22Rv1 (cell line): ENCODE data around the gene NANOG.
"Not testable (repeated sequence)": the region's sequence is repeated elsewhere in the genome, so short reads cannot be mapped to it uniquely, and the experiment has no call there.

Source experiments
- H3K27ac ChIP-seq: fragments of 450-650 bp; 2 replicates; pipeline ENCODE4 v1.5.1; 2017
- ZFX ChIP-seq: fragments of 450-650 bp; IDR thresholded peaks from 2 replicates; pipeline ENCODE4 v1.6.1; 2017; ENCODE audit warnings: antibody characterized with exemption, borderline replicate concordance
- TF ChIP-seq, protein P1 (sequence below): fragments of 450-650 bp; IDR thresholded peaks from 2 replicates; pipeline ENCODE4 v1.5.1; 2017; ENCODE audit warnings: mild to moderate bottlenecking

The NANOG gene

DNA sequence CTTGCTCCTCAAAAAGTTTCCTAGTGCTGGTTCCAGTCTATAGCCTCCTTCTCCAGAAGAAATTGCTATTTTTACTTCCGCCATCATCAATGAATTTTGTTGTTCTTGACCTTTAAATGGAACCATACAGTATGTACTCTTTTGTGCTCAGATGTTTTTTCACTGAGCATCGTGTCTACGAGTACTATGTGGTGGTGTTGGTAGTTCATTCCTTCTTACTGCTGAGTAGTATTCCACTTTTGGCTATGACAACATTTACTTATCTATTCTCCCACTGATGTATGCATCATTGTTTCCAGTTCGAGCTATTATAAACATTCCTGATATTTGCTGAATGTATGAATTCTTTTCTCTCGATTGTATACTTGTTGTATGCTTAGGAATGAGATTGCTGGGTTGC lies 54.9 kb downstream of the NANOG start:
- TF ChIP-seq, protein P1, sequence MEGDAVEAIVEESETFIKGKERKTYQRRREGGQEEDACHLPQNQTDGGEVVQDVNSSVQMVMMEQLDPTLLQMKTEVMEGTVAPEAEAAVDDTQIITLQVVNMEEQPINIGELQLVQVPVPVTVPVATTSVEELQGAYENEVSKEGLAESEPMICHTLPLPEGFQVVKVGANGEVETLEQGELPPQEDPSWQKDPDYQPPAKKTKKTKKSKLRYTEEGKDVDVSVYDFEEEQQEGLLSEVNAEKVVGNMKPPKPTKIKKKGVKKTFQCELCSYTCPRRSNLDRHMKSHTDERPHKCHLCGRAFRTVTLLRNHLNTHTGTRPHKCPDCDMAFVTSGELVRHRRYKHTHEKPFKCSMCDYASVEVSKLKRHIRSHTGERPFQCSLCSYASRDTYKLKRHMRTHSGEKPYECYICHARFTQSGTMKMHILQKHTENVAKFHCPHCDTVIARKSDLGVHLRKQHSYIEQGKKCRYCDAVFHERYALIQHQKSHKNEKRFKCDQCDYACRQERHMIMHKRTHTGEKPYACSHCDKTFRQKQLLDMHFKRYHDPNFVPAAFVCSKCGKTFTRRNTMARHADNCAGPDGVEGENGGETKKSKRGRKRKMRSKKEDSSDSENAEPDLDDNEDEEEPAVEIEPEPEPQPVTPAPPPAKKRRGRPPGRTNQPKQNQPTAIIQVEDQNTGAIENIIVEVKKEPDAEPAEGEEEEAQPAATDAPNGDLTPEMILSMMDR: no peak
- TF ChIP-seq ZFX: no peak
- H3K27ac ChIP-seq: no peak overlapping the region

DNA sequence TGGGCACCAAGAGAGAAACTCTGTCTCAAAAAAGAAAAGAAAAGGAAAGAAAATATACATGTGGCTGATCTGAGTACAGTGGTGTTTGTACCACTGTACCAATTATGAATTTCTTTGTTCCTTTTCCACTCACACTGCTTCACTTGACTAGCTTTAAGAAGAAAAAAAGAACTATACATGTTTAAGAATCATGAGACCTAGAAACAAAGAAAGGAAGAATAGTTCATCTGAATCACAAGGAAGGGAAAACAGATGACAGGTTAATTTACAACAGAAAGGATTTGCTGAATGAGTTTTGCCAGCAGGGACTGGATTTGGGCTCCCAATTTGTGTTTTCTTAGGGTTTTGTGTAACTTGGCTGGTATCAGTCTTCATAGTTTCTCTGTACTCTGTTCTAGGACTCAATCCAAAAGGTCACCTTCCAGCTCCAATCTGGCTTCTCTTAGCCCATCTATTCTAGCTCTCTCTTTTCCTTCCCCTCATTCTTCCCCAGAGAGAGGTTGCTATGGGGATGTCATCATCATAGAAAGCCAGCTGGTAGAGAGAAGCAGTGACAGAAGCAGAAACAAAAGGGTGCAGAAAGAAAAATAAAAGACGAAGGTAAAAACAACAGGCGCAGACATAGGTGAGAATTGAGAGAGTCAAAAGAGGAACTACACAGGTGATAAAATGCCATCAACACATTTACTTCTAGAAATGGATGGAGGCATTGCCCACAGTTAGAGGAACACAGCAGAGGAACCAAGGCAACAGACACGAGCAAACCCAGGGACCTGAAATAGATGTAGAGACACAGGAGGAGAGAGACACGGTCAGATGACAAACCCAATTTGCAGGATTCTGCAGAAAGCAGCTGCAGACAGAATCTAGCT lies 58.3 kb downstream of the NANOG start:
- not testable (repeated sequence) for H3K27ac ChIP-seq

DNA sequence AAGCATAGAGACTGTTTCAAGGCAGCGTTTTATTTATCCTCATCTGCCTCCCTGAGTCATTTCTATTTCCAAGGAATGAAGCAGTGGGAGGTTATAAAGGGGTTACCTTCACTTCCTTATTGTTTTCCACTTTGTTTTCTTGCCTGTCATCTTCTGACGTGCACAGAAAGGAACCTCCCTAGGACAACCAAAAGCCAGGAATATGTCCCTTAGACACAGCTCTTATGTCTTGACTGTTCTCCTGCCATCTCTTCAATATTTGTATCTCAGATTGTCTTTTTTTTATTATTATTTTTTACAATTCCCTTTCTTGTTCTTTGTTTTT lies 58.9 kb downstream of the NANOG start:
- not testable (repeated sequence) for H3K27ac ChIP-seq
